IMR-90 (cell line): ENCODE data around the gene BTBD9. TPM values are rescaled to one million over a fixed set of nuclear protein-coding genes. Genes with fewer than 3 reads are reported as not detected.

Experiments
- ATAC-seq: fragments of 200-7000 bp; cut with Tn5 transposase; 2 replicates; pipeline ENCODE4 v1.9.1; 2020; ENCODE audit warnings: low read depth, mild to moderate bottlenecking, moderate library complexity
- BruUV-seq: library from RNA; stranded (reverse); fragments of 400-500 nt; replicated peaks from 2 replicates; lab custom pipeline; 2021; lab: Mats Ljungman, UMichigan
- CTCF ChIA-PET: fragments of 300-600 bp; formaldehyde crosslinking; extraction: SDS; loops from one replicate; lab custom pipeline; 2021; ENCODE audit warnings: antibody characterized with exemption; lab: Yijun Ruan, JAX
- POLR2A ChIA-PET: fragments of 300-600 bp; sonication (Branson Sonifier 250); formaldehyde crosslinking; loops from one replicate; lab custom pipeline; 2022; ENCODE audit warnings: antibody characterized with exemption; ENCODE audit not compliant: unreplicated experiment; lab: Charles Lee
- DNase-seq: peaks from one replicate; pipeline ENCODE4 v3.0.0; 2013
- H2AFZ ChIP-seq: replicated peaks from 2 replicates; pipeline ENCODE3; 2013; ENCODE audit warnings: low read length, mild to moderate bottlenecking; ENCODE audit not compliant: poor library complexity
- H2AK5ac ChIP-seq: 2 replicates; pipeline ENCODE4 v1.6.1; 2013; ENCODE audit warnings: low read depth, low read length, inconsistent platforms
- H2AK9ac ChIP-seq: replicated peaks from 2 replicates; pipeline ENCODE3; 2013; ENCODE audit warnings: mild to moderate bottlenecking, low read depth, low read length, moderate library complexity; ENCODE audit not compliant: poor library complexity
- H2BK120ac ChIP-seq: 2 replicates; pipeline ENCODE4 v1.6.1; 2013; ENCODE audit warnings: low read depth, low read length, inconsistent platforms
- H2BK15ac ChIP-seq: 3 replicates; pipeline ENCODE4 v1.6.1; 2013; ENCODE audit warnings: low read depth, low read length, inconsistent platforms
- H2BK20ac ChIP-seq: 2 replicates; pipeline ENCODE4 v1.6.1; 2013; ENCODE audit warnings: low read depth, mild to moderate bottlenecking, inconsistent platforms, low read length, moderate library complexity
- H2BK5ac ChIP-seq: 2 replicates; pipeline ENCODE4 v1.6.1; 2013; ENCODE audit warnings: mild to moderate bottlenecking, low read depth, low read length, inconsistent platforms; ENCODE audit not compliant: poor library complexity, severe bottlenecking
- H3K14ac ChIP-seq: replicated peaks from 2 replicates; pipeline ENCODE4 v1.6.1; 2013; ENCODE audit warnings: low read depth, low read length, inconsistent platforms
- H3K18ac ChIP-seq: 2 replicates; pipeline ENCODE4 v1.6.1; 2013; ENCODE audit warnings: low read depth, low read length, control low read depth
- H3K23ac ChIP-seq: 2 replicates; pipeline ENCODE4 v1.6.1; 2013; ENCODE audit warnings: low read depth, low read length, inconsistent platforms
- H3K27ac ChIP-seq: 2 replicates; pipeline ENCODE4 v1.5.1; 2013; ENCODE audit warnings: mild to moderate bottlenecking, control low read depth, low read length; ENCODE audit not compliant: insufficient read depth
- H3K27me3 ChIP-seq: 2 replicates; pipeline ENCODE4 v1.6.1; 2013; ENCODE audit warnings: low read length; ENCODE audit not compliant: control insufficient read depth, insufficient read depth
- H3K36me3 ChIP-seq: 2 replicates; pipeline ENCODE4 v1.6.1; 2013; ENCODE audit warnings: low read length, mixed read lengths; ENCODE audit not compliant: control insufficient read depth, insufficient read depth
- H3K4ac ChIP-seq: 2 replicates; pipeline ENCODE4 v1.6.1; 2013; ENCODE audit warnings: low read depth, low read length, inconsistent platforms
- H3K4me1 ChIP-seq: 2 replicates; pipeline ENCODE4 v1.6.1; 2013; ENCODE audit warnings: low read length, mixed read lengths; ENCODE audit not compliant: control insufficient read depth, insufficient read depth
- H3K4me2 ChIP-seq: 2 replicates; pipeline ENCODE4 v1.6.1; 2013; ENCODE audit warnings: low read depth, mild to moderate bottlenecking, control low read depth, low read length, moderate library complexity
- H3K4me3 ChIP-seq: 2 replicates; pipeline ENCODE4 v1.5.1; 2013; ENCODE audit warnings: low read depth, mild to moderate bottlenecking, control low read depth, low read length, moderate library complexity; ENCODE audit not compliant: insufficient read depth
- H3K56ac ChIP-seq: 2 replicates; pipeline ENCODE4 v1.6.1; 2013; ENCODE audit warnings: low read length, inconsistent platforms; ENCODE audit not compliant: insufficient read depth; ENCODE audit errors: extremely low read depth
- H3K79me1 ChIP-seq, 2 experiments: 2 replicates each; pipeline ENCODE4 v1.6.1; 2013; ENCODE audit warnings: low read length in 2 of 2, inconsistent platforms in 1 of 2, low read depth in 1 of 2
- H3K9ac ChIP-seq: 2 replicates; pipeline ENCODE4 v1.6.1; 2013; ENCODE audit warnings: low read depth, low read length, control low read depth
- H3K9me1 ChIP-seq: 2 replicates; pipeline ENCODE4 v1.6.1; 2013; ENCODE audit warnings: low read length, inconsistent platforms; ENCODE audit not compliant: insufficient read depth
- H3K9me3 ChIP-seq: 2 replicates; pipeline ENCODE4 v1.6.1; 2013; ENCODE audit warnings: low read length; ENCODE audit not compliant: control insufficient read depth, insufficient read depth
- H4K20me1 ChIP-seq: 2 replicates; pipeline ENCODE4 v1.6.1; 2013; ENCODE audit warnings: low read length, inconsistent platforms; ENCODE audit not compliant: insufficient read depth
- H4K5ac ChIP-seq: 2 replicates; pipeline ENCODE4 v1.6.1; 2013; ENCODE audit warnings: mild to moderate bottlenecking, low read depth, low read length, control low read depth
- H4K8ac ChIP-seq, 2 experiments: 2 replicates each; pipeline ENCODE4 v1.6.1; 2013; ENCODE audit warnings: low read depth in 2 of 2, low read length in 2 of 2, control low read depth in 1 of 2, inconsistent platforms in 1 of 2
- H4K91ac ChIP-seq: 2 replicates; pipeline ENCODE4 v1.6.1; 2013; ENCODE audit warnings: low read depth, low read length, inconsistent platforms; ENCODE audit not compliant: insufficient read depth
- CEBPB ChIP-seq: IDR thresholded peaks from 2 replicates; pipeline ENCODE4 v1.6.1; 2012; ENCODE audit warnings: low read depth, low read length, improper control_type of control experiment
- CHD1 ChIP-seq: IDR thresholded peaks from 2 replicates; pipeline ENCODE4 v1.6.1; 2012; ENCODE audit warnings: low read depth, low read length, improper control_type of control experiment
- FOS ChIP-seq: fragments of 150-350 bp; IDR thresholded peaks from 2 replicates; pipeline ENCODE4 v1.6.1; 2016; ENCODE audit warnings: low read depth, low read length
- POLR2A ChIP-seq: IDR thresholded peaks from 2 replicates; pipeline ENCODE4 v1.6.1; 2012; ENCODE audit warnings: mild to moderate bottlenecking, low read depth, low read length
- SMC3 ChIP-seq: fragments of 150-350 bp; IDR thresholded peaks from 2 replicates; pipeline ENCODE4 v1.6.1; 2016; ENCODE audit warnings: low read depth, mild to moderate bottlenecking, antibody characterized with exemption, low read length, moderate library complexity
- USF2 ChIP-seq: fragments of 150-350 bp; IDR thresholded peaks from 2 replicates; pipeline ENCODE4 v1.6.1; 2017; ENCODE audit warnings: mild to moderate bottlenecking, antibody characterized with exemption, low read length, low read depth
- WGBS, 2 experiments: methylation state at CpG; one replicate each; pipeline versions ENCODE4 v1.1.5 to v1.1.7; 2013; ENCODE audit warnings: missing lambda C conversion rate in 2 of 2; ENCODE audit not compliant: insufficient read length in 1 of 2; ENCODE audit errors: extremely low coverage in 2 of 2; 5-methylcytosine and 5-hydroxymethylcytosine counted together
- dilution Hi-C: fragments of 300-500 bp; cut with HindIII; formaldehyde crosslinking; loops from one replicate; pipeline ENCODE4 v1.14.3; 2018; ENCODE audit warnings: low sequenced_read_pairs; ENCODE audit not compliant: unreplicated experiment
- in situ Hi-C: fragments of 300-500 bp; cut with MboI; formaldehyde crosslinking; loops from 3 replicates; pipeline ENCODE4 v1.14.3; 2019; ENCODE audit warnings: low sequenced_read_pairs, inconsistent platforms, mixed read lengths
- intact Hi-C: fragments of 100-400 bp; cut with micrococcal nuclease; formaldehyde crosslinking; loops from 2 replicates; pipeline ENCODE4 v1.10.0; 2022
- polyA plus RNA-seq, 3 experiments: library from polyadenylated mRNA; depleted of rRNA; stranded (reverse); fragments of >200 nt; gene quantifications; 2 replicates each; pipeline ENCODE4 v1.2.3, GENCODE V29; 2012; ENCODE audit warnings: low replicate concordance in 1 of 3
- total RNA-seq: library from RNA; depleted of rRNA; stranded (reverse); fragments of >200 nt; gene quantifications from 2 replicates; pipeline ENCODE4 v1.2.3, GENCODE V29; 2012

BTBD9 gene
- total and polyA plus RNA-seq, 2 of the 4 experiments (the other 2 are of a cell fraction) = 4.1 to 22.0 TPM

- in situ Hi-C loops (no loop called here), dilution Hi-C loops (no loop called here), intact Hi-C loops (no loop called here)
- CTCF ChIA-PET = no interaction called here
- Histone ChIP-seq H3K4me2 (no peak overlapping the region), H4K8ac (no peak overlapping the region), H3K27me3 (no peaks in the 10 kb centered on the region), H4K20me1 (no peaks in the 10 kb centered on the region), H2BK120ac (no peak overlapping the region), H3K27ac (no peak overlapping the region), H2BK15ac (no peak overlapping the region), H4K5ac (no peak overlapping the region), H3K9me1 (no peaks in the 10 kb centered on the region), H3K56ac (no peak overlapping the region), H2BK5ac (no peak overlapping the region), H3K4me3 (no peak overlapping the region), H3K4ac (no peak overlapping the region), H2AFZ (no peak overlapping the region), H2BK20ac (no peak overlapping the region), H3K4me1 (peaks cover 2% of the 10 kb centered on the region; the same call in 1 of the 2 replicates), H3K79me1 (no peaks in the 10 kb centered on the region), H2AK9ac (no peak overlapping the region), H3K9me3 (no peaks in the 10 kb centered on the region), H3K18ac (no peak overlapping the region), H2AK5ac (no peak overlapping the region), H3K9ac (no peak overlapping the region), H4K91ac (no peak overlapping the region), H3K36me3 (no peaks in the 10 kb centered on the region), H3K14ac (0 out of 2 replicates have a peak overlapping the region, but pooled peaks have one; percentile 37), H3K23ac (no peak overlapping the region)
- 0 out of 2 replicates have a peak, but pooled peaks have one; percentile 30 for TF ChIP-seq USF2
- no peak for TF ChIP-seq POLR2A
- no peak for TF ChIP-seq CHD1
- TF ChIP-seq CEBPB = no peak
- TF ChIP-seq SMC3 = no peak
- peak; percentile 11; the same call in 1 of the 2 replicates for TF ChIP-seq FOS
- peak; percentile 77 for ATAC-seq
- POLR2A ChIA-PET = no interaction called here
- peak; percentile 69 for DNase-seq
- no CpG with 5 or more reads among the region's 2 CpGs for WGBS, 2 experiments
- BruUV-seq = no TSS peak
Measured at GRCh38 chr6:38459291-38459690, 180.4 kb downstream of the BTBD9 start.
